HepG2 (cell line): ENCODE measurements around the gene FIBP. TPM values are rescaled to one million over a fixed set of nuclear protein-coding genes. Genes with fewer than 3 reads are reported as not detected.

Source experiments
- ATF4 ChIP-seq, 2 experiments: fragments of 450-650 bp in 1 of 2; sonication (generic) in 1 of 2; formaldehyde crosslinking; IDR thresholded peaks; 2 replicates each; pipeline versions ENCODE4 v1.5.0 to v1.8.0; 2020 to 2022; ENCODE audit warnings: mild to moderate bottlenecking in 1 of 2, missing genetic modification reagents in 1 of 2
- DPF2 ChIP-seq: sonication (generic); formaldehyde crosslinking; IDR thresholded peaks from 2 replicates; pipeline ENCODE4 v1.4.0; 2020; ENCODE audit warnings: mild to moderate bottlenecking, low read depth, missing genetic modification reagents, borderline replicate concordance
- E2F2 ChIP-seq: sonication (generic); formaldehyde crosslinking; IDR thresholded peaks from 2 replicates; pipeline ENCODE4 v1.4.0; 2020; ENCODE audit warnings: missing genetic modification reagents, borderline replicate concordance
- ELF1 ChIP-seq: sonication (generic); formaldehyde crosslinking; IDR thresholded peaks from 2 replicates; pipeline ENCODE4 v1.4.0; 2020; ENCODE audit warnings: missing genetic modification reagents
- HDAC1 ChIP-seq: sonication (generic); formaldehyde crosslinking; IDR thresholded peaks from 2 replicates; pipeline ENCODE4 v1.5.1; 2020; ENCODE audit warnings: mild to moderate bottlenecking, missing genetic modification reagents
- IKZF1 ChIP-seq: fragments of 450-650 bp; IDR thresholded peaks from 2 replicates; pipeline ENCODE4 v1.7.1; 2016
- ISL2 ChIP-seq: sonication (generic); formaldehyde crosslinking; IDR thresholded peaks from 2 replicates; pipeline ENCODE4 v1.5.0; 2020; ENCODE audit warnings: missing genetic modification reagents
- KAT7 ChIP-seq: IDR thresholded peaks from 2 replicates; pipeline ENCODE4 v1.6.1; 2018; ENCODE audit warnings: borderline replicate concordance, missing compliant biosample characterization
- MATR3 ChIP-seq: sonication (generic); formaldehyde crosslinking; IDR thresholded peaks from 2 replicates; pipeline ENCODE4 v1.4.0; 2020; ENCODE audit warnings: missing genetic modification reagents
- MXD4 ChIP-seq: IDR thresholded peaks from 2 replicates; pipeline ENCODE4 v1.6.1; 2016; ENCODE audit warnings: mild to moderate bottlenecking, missing biosample characterization, missing genetic modification reagents
- NFE2L2 ChIP-seq: fragments of 150-350 bp; IDR thresholded peaks from 2 replicates; pipeline ENCODE4 v1.6.1; 2014; ENCODE audit warnings: low read length
- NONO ChIP-seq, 2 experiments: fragments of 450-650 bp in 1 of 2; sonication (generic) in 1 of 2; formaldehyde crosslinking in 1 of 2; IDR thresholded peaks in 1 of 2; conservative IDR thresholded peaks in 1 of 2; 2 replicates each; pipeline versions ENCODE4 v1.6.1 to v1.8.0; 2017 to 2022; ENCODE audit warnings: mild to moderate bottlenecking in 1 of 2, missing genetic modification reagents in 1 of 2, moderate library complexity in 1 of 2
- SATB2 ChIP-seq: sonication (generic); formaldehyde crosslinking; IDR thresholded peaks from 2 replicates; pipeline ENCODE4 v1.5.0; 2020; ENCODE audit warnings: missing genetic modification reagents
- SCMH1 ChIP-seq: sonication (generic); formaldehyde crosslinking; IDR thresholded peaks from 2 replicates; pipeline ENCODE4 v1.9.0; 2021; ENCODE audit warnings: missing genetic modification reagents, mild to moderate bottlenecking, borderline replicate concordance
- SMC3 ChIP-seq: IDR thresholded peaks from 2 replicates; pipeline ENCODE4 v1.6.1; 2011; ENCODE audit warnings: low read length, improper control_type of control experiment
- TMF1 ChIP-seq: sonication (generic); formaldehyde crosslinking; IDR thresholded peaks from 2 replicates; pipeline ENCODE4 v1.8.1; 2022; ENCODE audit warnings: low read depth, missing genetic modification reagents
- TP53 ChIP-seq: sonication (generic); formaldehyde crosslinking; conservative IDR thresholded peaks from 2 replicates; pipeline ENCODE4 v1.4.0; 2020; ENCODE audit warnings: missing genetic modification reagents
- ZFAT ChIP-seq: sonication (generic); formaldehyde crosslinking; conservative IDR thresholded peaks from 2 replicates; pipeline ENCODE4 v1.8.1; 2023; ENCODE audit warnings: missing genetic modification reagents, inconsistent platforms
- ZMAT3 ChIP-seq: sonication (generic); formaldehyde crosslinking; conservative IDR thresholded peaks from 2 replicates; pipeline ENCODE4 v1.7.0; 2021; ENCODE audit warnings: missing genetic modification reagents
- ZNF446 ChIP-seq: sonication (generic); formaldehyde crosslinking; IDR thresholded peaks from 2 replicates; pipeline ENCODE4 v1.5.0; 2020; ENCODE audit warnings: mild to moderate bottlenecking, missing genetic modification reagents
- ZNF569 ChIP-seq: sonication (generic); formaldehyde crosslinking; IDR thresholded peaks from 2 replicates; pipeline ENCODE4 v1.5.0; 2020; ENCODE audit warnings: mild to moderate bottlenecking, missing genetic modification reagents, moderate library complexity, borderline replicate concordance
- ZNF598 ChIP-seq: sonication (generic); formaldehyde crosslinking; IDR thresholded peaks from 2 replicates; pipeline ENCODE4 v1.5.1; 2020; ENCODE audit warnings: mild to moderate bottlenecking, missing genetic modification reagents, borderline replicate concordance
- ZNF652 ChIP-seq: IDR thresholded peaks from 2 replicates; pipeline ENCODE4 v1.6.1; 2016; ENCODE audit warnings: low read depth, borderline replicate concordance
- ZNF879 ChIP-seq: sonication (generic); formaldehyde crosslinking; IDR thresholded peaks from 2 replicates; pipeline ENCODE4 v1.8.1; 2023; ENCODE audit warnings: missing genetic modification reagents
- polyA plus RNA-seq, 8 experiments: library from polyadenylated mRNA; depleted of rRNA in 3 of 8; stranded (reverse) in 7 of 8; unstranded in 1 of 8; fragments of >200 nt; fragmentation: Illumina TruSeq in 4 of 8; extraction: Trizol in 4 of 8; gene quantifications; 2 replicates each; pipeline versions ENCODE4 v1.2.1 to v1.2.3, GENCODE V29; 2011 to 2016; ENCODE audit warnings: low read depth in 4 of 8, missing spikeins in 1 of 8, mixed read lengths in 1 of 8; ENCODE audit not compliant: insufficient read depth in 1 of 8
- total RNA-seq, 5 experiments: library from RNA; depleted of rRNA; stranded (reverse); fragments of >200 nt; fragmentation: Illumina TruSeq; extraction: Trizol; gene quantifications; 2 replicates each; pipeline ENCODE4 v1.2.3, GENCODE V29; 2016; ENCODE audit warnings: low read depth in 1 of 5
- TF ChIP-seq, protein P1 (sequence below): sonication (generic); formaldehyde crosslinking; IDR thresholded peaks from 2 replicates; pipeline ENCODE4 v1.5.1; 2020; ENCODE audit warnings: missing genetic modification reagents, mild to moderate bottlenecking, borderline replicate concordance
- TF ChIP-seq, protein P2 (sequence below): sonication (generic); formaldehyde crosslinking; IDR thresholded peaks from 2 replicates; pipeline ENCODE4 v1.8.1; 2023; ENCODE audit warnings: mild to moderate bottlenecking, missing genetic modification reagents

The FIBP gene
- total and polyA plus RNA-seq, 2 of the 13 experiments (the other 11 are each of a cell fraction or from before 2014, with no cell fraction given): 42.9 to 62.1 TPM

DNA sequence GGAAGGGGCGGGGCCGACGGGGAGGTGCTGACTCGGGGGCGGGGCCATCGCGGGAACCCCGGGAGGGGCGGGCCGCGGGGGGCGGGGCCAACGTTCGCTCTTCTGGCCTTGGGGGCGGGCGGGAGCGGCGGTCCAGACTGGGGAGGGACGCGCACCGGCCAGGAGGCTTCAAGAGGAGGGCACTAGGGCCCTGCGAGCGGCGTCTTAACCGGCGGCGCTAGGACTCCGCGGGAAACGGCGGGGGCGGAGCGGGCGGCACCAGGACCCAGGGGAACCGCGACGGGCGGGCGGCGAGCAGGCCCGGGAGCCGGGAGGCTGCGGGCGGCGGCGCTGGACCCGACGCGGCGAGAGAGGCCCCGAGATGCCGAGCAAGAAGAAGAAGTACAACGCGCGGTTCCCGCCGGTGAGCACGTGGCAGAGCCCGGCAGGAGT is 30.9 kb upstream of the FIBP start, which contains the start of gene DRAP1 (continued):
- TF ChIP-seq DPF2 (CRISPR knock-in tag) (no peak), ISL2 (CRISPR knock-in tag) (peak; percentile 75), SCMH1 (CRISPR knock-in tag) (no peak), E2F2 (CRISPR knock-in tag) (no peak), ELF1 (CRISPR knock-in tag) (peak; percentile 49; the same call in 1 of the 2 replicates), ZNF598 (CRISPR knock-in tag) (no peak), ZNF446 (CRISPR knock-in tag) (peak; percentile 44; the same call in 1 of the 2 replicates), ZMAT3 (peak; percentile 86; the same call in 1 of the 2 replicates), NFE2L2 (no peak), IKZF1 (no peak), MATR3 (no peak), ZNF569 (CRISPR knock-in tag) (no peak), SATB2 (CRISPR knock-in tag) (no peak), ZNF879 (CRISPR knock-in tag) (no peak), HDAC1 (no peak; the same call in 1 of the 2 replicates), NONO (IDR thresholded peaks at IDR 0.05) (no peak), NONO (CRISPR knock-in tag; conservative IDR thresholded peaks at IDR 0.05) (peak; percentile 65), KAT7 (no peak), ATF4 (CRISPR knock-in tag; IDR thresholded peaks at IDR 0.05) (no peak), TMF1 (CRISPR knock-in tag) (peak; percentile 42; the same call in 1 of the 2 replicates), MXD4 (no peak), ZNF652 (peak; percentile 52; the same call in 1 of the 2 replicates), SMC3 (no peak), ZFAT (no peak), TP53 (CRISPR knock-in tag) (0 out of 2 replicates have a peak, but pooled peaks have one; percentile 53)
- TF ChIP-seq, protein P1, sequence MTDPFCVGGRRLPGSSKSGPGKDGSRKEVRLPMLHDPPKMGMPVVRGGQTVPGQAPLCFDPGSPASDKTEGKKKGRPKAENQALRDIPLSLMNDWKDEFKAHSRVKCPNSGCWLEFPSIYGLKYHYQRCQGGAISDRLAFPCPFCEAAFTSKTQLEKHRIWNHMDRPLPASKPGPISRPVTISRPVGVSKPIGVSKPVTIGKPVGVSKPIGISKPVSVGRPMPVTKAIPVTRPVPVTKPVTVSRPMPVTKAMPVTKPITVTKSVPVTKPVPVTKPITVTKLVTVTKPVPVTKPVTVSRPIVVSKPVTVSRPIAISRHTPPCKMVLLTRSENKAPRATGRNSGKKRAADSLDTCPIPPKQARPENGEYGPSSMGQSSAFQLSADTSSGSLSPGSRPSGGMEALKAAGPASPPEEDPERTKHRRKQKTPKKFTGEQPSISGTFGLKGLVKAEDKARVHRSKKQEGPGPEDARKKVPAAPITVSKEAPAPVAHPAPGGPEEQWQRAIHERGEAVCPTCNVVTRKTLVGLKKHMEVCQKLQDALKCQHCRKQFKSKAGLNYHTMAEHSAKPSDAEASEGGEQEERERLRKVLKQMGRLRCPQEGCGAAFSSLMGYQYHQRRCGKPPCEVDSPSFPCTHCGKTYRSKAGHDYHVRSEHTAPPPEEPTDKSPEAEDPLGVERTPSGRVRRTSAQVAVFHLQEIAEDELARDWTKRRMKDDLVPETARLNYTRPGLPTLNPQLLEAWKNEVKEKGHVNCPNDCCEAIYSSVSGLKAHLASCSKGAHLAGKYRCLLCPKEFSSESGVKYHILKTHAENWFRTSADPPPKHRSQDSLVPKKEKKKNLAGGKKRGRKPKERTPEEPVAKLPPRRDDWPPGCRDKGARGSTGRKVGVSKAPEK (CRISPR knock-in tag): no peak
- TF ChIP-seq, protein P2, sequence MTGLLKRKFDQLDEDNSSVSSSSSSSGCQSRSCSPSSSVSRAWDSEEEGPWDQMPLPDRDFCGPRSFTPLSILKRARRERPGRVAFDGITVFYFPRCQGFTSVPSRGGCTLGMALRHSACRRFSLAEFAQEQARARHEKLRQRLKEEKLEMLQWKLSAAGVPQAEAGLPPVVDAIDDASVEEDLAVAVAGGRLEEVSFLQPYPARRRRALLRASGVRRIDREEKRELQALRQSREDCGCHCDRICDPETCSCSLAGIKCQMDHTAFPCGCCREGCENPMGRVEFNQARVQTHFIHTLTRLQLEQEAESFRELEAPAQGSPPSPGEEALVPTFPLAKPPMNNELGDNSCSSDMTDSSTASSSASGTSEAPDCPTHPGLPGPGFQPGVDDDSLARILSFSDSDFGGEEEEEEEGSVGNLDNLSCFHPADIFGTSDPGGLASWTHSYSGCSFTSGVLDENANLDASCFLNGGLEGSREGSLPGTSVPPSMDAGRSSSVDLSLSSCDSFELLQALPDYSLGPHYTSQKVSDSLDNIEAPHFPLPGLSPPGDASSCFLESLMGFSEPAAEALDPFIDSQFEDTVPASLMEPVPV (CRISPR knock-in tag): peak; percentile 59
